Endodermal cell (in vitro differentiated cells): ENCODE measurements around the gene RACK1. TPM values are rescaled to one million over a fixed set of nuclear protein-coding genes. Genes with fewer than 3 reads are reported as not detected.
"Not testable (repeated sequence)": the region's sequence is repeated elsewhere in the genome, so short reads cannot be mapped to it uniquely, and the experiment has no call there.

Experiments
- DNase-seq: peaks from one replicate; pipeline ENCODE4 v3.0.0-alpha.2; 2017
- H3K27ac ChIP-seq: 2 replicates; pipeline ENCODE4 v1.5.1; 2013; ENCODE audit warnings: mild to moderate bottlenecking, low read depth, low read length, moderate library complexity
- H3K27me3 ChIP-seq: 2 replicates; pipeline ENCODE4 v1.6.1; 2013; ENCODE audit warnings: mild to moderate bottlenecking, low read length, moderate library complexity; ENCODE audit not compliant: insufficient read depth, control insufficient read depth, poor library complexity, severe bottlenecking
- H3K36me3 ChIP-seq: 2 replicates; pipeline ENCODE4 v1.7.0; 2013; ENCODE audit warnings: mild to moderate bottlenecking, low read length, moderate library complexity; ENCODE audit not compliant: control insufficient read depth, insufficient read depth
- H3K4me1 ChIP-seq: one replicate; pipeline ENCODE4 v1.7.0; 2013; ENCODE audit warnings: low read length; ENCODE audit not compliant: control insufficient read depth, insufficient read depth
- H3K4me3 ChIP-seq: 2 replicates; pipeline ENCODE4 v1.5.1; 2013; ENCODE audit warnings: mild to moderate bottlenecking, low read length, moderate library complexity
- H3K9ac ChIP-seq: 2 replicates; pipeline ENCODE4 v1.6.1; 2013; ENCODE audit warnings: mild to moderate bottlenecking, low read length, moderate library complexity; ENCODE audit not compliant: poor library complexity, severe bottlenecking; ENCODE audit errors: extremely low read depth
- H3K9me3 ChIP-seq: 2 replicates; pipeline ENCODE4 v1.6.1; 2013; ENCODE audit warnings: mild to moderate bottlenecking, low read length, moderate library complexity; ENCODE audit not compliant: control insufficient read depth
- H3K27ac Mint-ChIP-seq: 2 replicates; pipeline ENCODE4 v1.8.0; 2020; ENCODE audit warnings: mixed read lengths
- H3K27me3 Mint-ChIP-seq: 2 replicates; pipeline ENCODE4 v1.8.0; 2021; ENCODE audit warnings: mild to moderate bottlenecking, mixed read lengths; ENCODE audit not compliant: insufficient read depth
- H3K36me3 Mint-ChIP-seq: 2 replicates; pipeline ENCODE4 v1.8.0; 2020; ENCODE audit warnings: low read depth, mixed read lengths
- H3K4me1 Mint-ChIP-seq: 2 replicates; pipeline ENCODE4 v1.8.0; 2020; ENCODE audit warnings: mixed read lengths
- H3K4me3 Mint-ChIP-seq: 2 replicates; pipeline ENCODE4 v1.8.0; 2020; ENCODE audit warnings: mild to moderate bottlenecking, moderate library complexity, mixed read lengths
- H3K9me3 Mint-ChIP-seq: 2 replicates; pipeline ENCODE4 v1.8.0; 2020; ENCODE audit warnings: mild to moderate bottlenecking, mixed read lengths
- CTCF ChIP-seq: fragments of 200-600 bp; sonication (generic); conservative IDR thresholded peaks from 2 replicates; pipeline ENCODE4 v1.5.0; 2021; ENCODE audit warnings: antibody characterized with exemption, mild to moderate bottlenecking
- WGBS, 2 experiments: methylation state at CpG; one replicate each; pipeline versions ENCODE4 v1.1.5 to v1.1.7; 2013; ENCODE audit warnings: missing lambda C conversion rate in 2 of 2, mixed read lengths in 1 of 2; ENCODE audit not compliant: insufficient coverage in 1 of 2, insufficient read length in 1 of 2; 5-methylcytosine and 5-hydroxymethylcytosine counted together
- total RNA-seq, 2 donors: library from RNA; stranded (reverse); fragmentation: NEBNext Ultra II Directional in 1 of 2; extraction: Animal tissue kit (Norgen Biotek cat#: 25700) in 1 of 2; gene quantifications; 2 replicates in 1 of 2; 3 replicates in 1 of 2; pipeline ENCODE4 v1.2.1, GENCODE V29; 2021

RACK1 gene
- total RNA-seq, 2 donors from 2014 or later = 1,942 to 1,975 TPM

GRCh38 chr5:181215997-181216989, 27.4 kb downstream of the RACK1 start:
- Mint-ChIP-seq H3K27ac (no peak overlapping the region), H3K27me3 (peaks cover 45% of the 10 kb centered on the region), H3K9me3 (no peaks in the 10 kb centered on the region), H3K4me1 (peaks cover 2% of the 10 kb centered on the region), H3K36me3 (no peaks in the 10 kb centered on the region), H3K4me3 (peak overlapping the region; percentile 57)
- Histone ChIP-seq H3K9ac (no peak overlapping the region), H3K27me3 (peaks cover 28% of the 10 kb centered on the region), H3K4me3 (peak overlapping the region; percentile 70), H3K9me3 (no peaks in the 10 kb centered on the region), H3K27ac (no peak overlapping the region), H3K36me3 (no peaks in the 10 kb centered on the region), H3K4me1 (no peaks in the 10 kb centered on the region)
- TF ChIP-seq CTCF = no peak
- WGBS, 2 experiments = 65 to 66% methylated on average over 41 to 44 of the region's 44 CpGs
- DNase-seq = no peak

DNA sequence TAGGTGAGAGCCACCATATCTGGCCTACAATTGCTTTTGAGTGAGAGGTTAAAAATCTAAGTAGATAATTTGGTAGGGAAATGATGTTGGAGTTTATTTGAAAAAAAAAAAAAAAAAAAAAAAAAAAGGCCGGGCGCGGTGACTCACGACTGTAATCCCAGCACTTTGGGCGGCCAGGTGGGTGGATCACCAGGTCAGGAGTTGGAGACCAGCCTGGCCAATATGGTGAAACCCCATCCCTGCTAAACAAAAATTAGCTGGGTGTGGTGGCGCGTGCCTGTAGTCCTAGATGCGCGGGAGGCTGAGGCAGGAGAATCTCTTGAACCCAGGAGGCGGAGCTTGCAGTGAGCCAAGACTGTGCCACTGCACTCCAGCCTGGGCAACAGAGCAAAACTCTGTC, 29.5 kb downstream of the RACK1 start:
- WGBS, 2 experiments = 93% methylated on average over 5 to 10 of the region's 10 CpGs
- H3K36me3 ChIP-seq, H3K27ac ChIP-seq, DNase-seq, H3K9me3 ChIP-seq, H3K4me3 Mint-ChIP-seq, H3K4me3 ChIP-seq, H3K4me1 ChIP-seq, H3K36me3 Mint-ChIP-seq, H3K4me1 Mint-ChIP-seq, H3K9ac ChIP-seq, H3K27ac Mint-ChIP-seq, H3K9me3 Mint-ChIP-seq: not testable (repeated sequence)
- H3K27me3 ChIP-seq = peaks cover 28% of the 10 kb centered on the region
- H3K27me3 Mint-ChIP-seq = peaks cover 39% of the 10 kb centered on the region

DNA sequence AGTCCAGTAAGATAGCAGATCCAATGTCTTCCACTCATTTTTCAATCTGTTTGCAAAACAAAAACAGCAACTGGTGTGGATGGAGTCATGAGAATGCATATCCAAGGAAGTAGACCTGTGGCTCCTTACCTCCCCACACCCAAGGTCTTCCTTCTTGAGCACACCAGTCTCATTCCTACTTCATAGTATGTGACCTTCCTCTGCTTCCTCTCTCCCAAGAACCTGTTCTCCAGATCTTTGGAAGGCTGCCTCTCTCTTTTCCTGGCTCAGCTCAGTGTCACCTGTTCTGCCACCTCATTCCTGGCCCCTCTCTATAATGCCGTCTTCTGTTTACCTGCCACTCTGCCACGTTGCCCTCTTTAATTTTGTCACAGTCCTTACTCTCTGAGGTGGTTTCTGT, 30.8 kb downstream of the RACK1 start:
- H3K4me3 Mint-ChIP-seq = no peak overlapping the region
- Histone ChIP-seq H3K9ac (no peak overlapping the region), H3K9me3 (no peaks in the 10 kb centered on the region), H3K27ac (no peak overlapping the region), H3K4me1 (no peaks in the 10 kb centered on the region), H3K27me3 (peaks cover 28% of the 10 kb centered on the region), H3K4me3 (no peak overlapping the region), H3K36me3 (no peaks in the 10 kb centered on the region)
- H3K27ac Mint-ChIP-seq = no peak overlapping the region
- no peak for DNase-seq
- H3K27me3 Mint-ChIP-seq = peaks cover 38% of the 10 kb centered on the region
- TF ChIP-seq CTCF = no peak
- 52% methylated on average over 2 of the region's 2 CpGs; no CpG with 5 or more reads in 1 of the 2 experiments for WGBS, 2 experiments
- peaks cover 2% of the 10 kb centered on the region for H3K4me1 Mint-ChIP-seq
- H3K36me3 Mint-ChIP-seq = no peaks in the 10 kb centered on the region
- no peaks in the 10 kb centered on the region for H3K9me3 Mint-ChIP-seq
